GM19438 (cell line): ENCODE results near the gene MXD4.
"Not testable (repeated sequence)": the region's sequence is repeated elsewhere in the genome, so short reads cannot be mapped to it uniquely, and the experiment has no call there.

Experiments
- ATAC-seq: cut with Tn5 transposase; IDR thresholded peaks from one replicate; pipeline ENCODE4 v1.9.1; 2021; ENCODE audit warnings: low read depth; ENCODE audit not compliant: unreplicated experiment

MXD4 gene

GRCh38 chr4:2241003-2241402 is 20.9 kb downstream of the MXD4 start:
- no peak for ATAC-seq

- no peak for ATAC-seq
Measured at GRCh38 chr4:2236944-2237666, 24.8 kb downstream of the MXD4 start.

- no peak for ATAC-seq
Measured at GRCh38 chr4:2231082-2231481, 30.8 kb downstream of the MXD4 start.

- no peak for ATAC-seq
Measured at GRCh38 chr4:2226261-2226660, 35.6 kb downstream of the MXD4 start.

GRCh38 chr4:2222838-2223237 is 39.1 kb downstream of the MXD4 start:
- ATAC-seq: no peak

GRCh38 chr4:2221378-2221777 is 40.5 kb downstream of the MXD4 start:
- ATAC-seq: not testable (repeated sequence)

- ATAC-seq: no peak
Measured at GRCh38 chr4:2220016-2220630, 41.8 kb downstream of the MXD4 start.

GRCh38 chr4:2219233-2219760 is 42.6 kb downstream of the MXD4 start:
- ATAC-seq: no peak

GRCh38 chr4:2218436-2218835 is 43.5 kb downstream of the MXD4 start:
- no peak for ATAC-seq

GRCh38 chr4:2217726-2218125 is 44.2 kb downstream of the MXD4 start:
- ATAC-seq: no peak

GRCh38 chr4:2212831-2213230 is 49.1 kb downstream of the MXD4 start:
- no peak for ATAC-seq

GRCh38 chr4:2202789-2203188 is 59.1 kb downstream of the MXD4 start:
- ATAC-seq: not testable (repeated sequence)
